Inflammatory macrophage treated with lipopolysaccharide for 4 hours (primary cell): ENCODE data around the gene TMEM132D.

ENCODE experiments used
- DNase-seq: peaks from one replicate; pipeline ENCODE4 v3.0.0-alpha.2; 2020

TMEM132D gene

GRCh38 chr12:129651951-129652350 lies 251.9 kb downstream of the TMEM132D start:
- no peak for DNase-seq

GRCh38 chr12:129641926-129642325 lies 261.9 kb downstream of the TMEM132D start:
- no peak for DNase-seq

GRCh38 chr12:129635021-129635685 lies 268.7 kb downstream of the TMEM132D start:
- DNase-seq, result no peak

GRCh38 chr12:129631316-129631715 lies 272.5 kb downstream of the TMEM132D start:
- no peak for DNase-seq

GRCh38 chr12:129629901-129630300 lies 273.9 kb downstream of the TMEM132D start:
- no peak for DNase-seq

GRCh38 chr12:129622566-129622965 lies 281.3 kb downstream of the TMEM132D start:
- DNase-seq, result no peak

GRCh38 chr12:129619271-129619670 lies 284.6 kb downstream of the TMEM132D start:
- DNase-seq, result no peak

- DNase-seq, result no peak
Measured at GRCh38 chr12:129617849-129618248, 286.0 kb downstream of the TMEM132D start.

- DNase-seq, result no peak
Measured at GRCh38 chr12:129615001-129615400, 288.8 kb downstream of the TMEM132D start.

GRCh38 chr12:129614221-129614885 lies 289.5 kb downstream of the TMEM132D start:
- DNase-seq, result no peak

GRCh38 chr12:129613314-129613713 lies 290.5 kb downstream of the TMEM132D start:
- DNase-seq, result no peak

- DNase-seq, result no peak
Measured at GRCh38 chr12:129610601-129611120, 293.2 kb downstream of the TMEM132D start.

- no peak for DNase-seq
Measured at GRCh38 chr12:129607756-129608155, 296.1 kb downstream of the TMEM132D start.

GRCh38 chr12:129607301-129607700 lies 296.5 kb downstream of the TMEM132D start:
- no peak for DNase-seq

GRCh38 chr12:129606239-129606638 lies 297.6 kb downstream of the TMEM132D start:
- DNase-seq, result no peak

- no peak for DNase-seq
Measured at GRCh38 chr12:129605666-129606065, 298.2 kb downstream of the TMEM132D start.

- no peak for DNase-seq
Measured at GRCh38 chr12:129604506-129604905, 299.3 kb downstream of the TMEM132D start.

- DNase-seq, result no peak
Measured at GRCh38 chr12:129599406-129599805, 304.4 kb downstream of the TMEM132D start.

GRCh38 chr12:129594098-129594497 lies 309.7 kb downstream of the TMEM132D start:
- no peak for DNase-seq

GRCh38 chr12:129592449-129592848 lies 311.4 kb downstream of the TMEM132D start:
- DNase-seq, result no peak

GRCh38 chr12:129589503-129589902 lies 314.3 kb downstream of the TMEM132D start:
- no peak for DNase-seq

GRCh38 chr12:129588142-129588541 lies 315.7 kb downstream of the TMEM132D start:
- DNase-seq, result no peak

GRCh38 chr12:129585296-129585695 lies 318.5 kb downstream of the TMEM132D start:
- no peak for DNase-seq

- no peak for DNase-seq
Measured at GRCh38 chr12:129579879-129580278, 323.9 kb downstream of the TMEM132D start.
